Measurements from ENCODE around the gene CEP85L.

Gene CEP85L
- 181 to 207 (median 181) reads per million in 3 donors for total RNA-seq

DNA sequence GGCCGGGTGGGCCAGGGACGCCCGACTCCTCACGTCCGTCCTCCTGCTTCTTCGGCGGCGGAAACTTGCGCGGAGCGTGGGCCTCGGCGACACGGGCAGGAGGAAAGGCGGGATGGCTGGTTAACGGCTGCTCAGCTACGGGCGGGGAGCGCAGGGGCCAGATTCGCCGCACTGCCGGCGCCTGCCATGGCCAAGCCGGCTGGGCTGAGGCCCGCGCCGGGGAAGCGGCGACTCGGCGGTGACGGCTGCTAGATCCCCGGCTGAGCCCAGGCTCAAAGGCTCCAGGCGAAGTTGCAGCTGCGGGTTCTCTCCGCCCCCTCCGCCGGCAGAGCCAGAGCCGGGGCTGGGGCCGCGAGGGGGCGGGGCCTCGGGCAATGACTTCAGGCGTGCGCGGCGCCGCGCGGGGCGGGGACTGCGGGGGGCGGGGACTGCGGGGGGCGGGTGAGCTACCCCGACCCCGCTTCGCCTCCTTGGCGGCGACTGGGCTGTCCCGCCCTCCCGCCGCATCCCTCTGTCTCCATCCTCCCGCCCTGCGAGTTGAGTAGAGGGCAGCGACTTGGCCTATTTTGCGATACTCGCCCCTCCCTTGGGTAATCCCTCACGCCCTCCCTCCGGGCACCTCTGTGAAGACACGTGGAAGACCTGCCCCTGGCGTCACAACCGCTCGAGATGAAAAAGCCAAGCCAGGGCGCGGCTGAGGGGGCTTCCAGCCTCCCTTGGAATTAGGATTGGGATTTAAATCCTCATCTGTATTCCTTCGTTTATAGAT is at the start of gene CEP85L:
Gene CEP85L, minus strand, starts transcription at position 310 of the 769 bp plus-strand sequence. CDS start 322 bp downstream, outside the sequence.
- Histone ChIP-seq H3K27ac (ENCODE audit: insufficient read depth, low read length, poor library complexity, severe bottlenecking) (peak within 1 kb of the TSS; percentile 93), H3K27me3 (replicated peaks; ENCODE audit: control insufficient read depth, insufficient read depth, low read length, poor library complexity, severe bottlenecking) (no peaks in the 10 kb centered on the region), H3K4me3 (ENCODE audit: insufficient read depth, low read depth, low read length, poor library complexity, severe bottlenecking) (peak within 1 kb of the TSS; percentile 93), H3K36me3 (ENCODE audit: control insufficient read depth, insufficient read depth, low read length) (peaks cover 3% of the 10 kb centered on the region), H3K9me3 (ENCODE audit: control insufficient read depth, low read length) (no peaks in the 10 kb centered on the region), H3K4me1 (ENCODE audit: control insufficient read depth, insufficient read depth, low read length, poor library complexity, severe bottlenecking) (peaks cover 15% of the 10 kb centered on the region)
- peak; percentile 84 to 86 (median 85) for DNase-seq

DNA sequence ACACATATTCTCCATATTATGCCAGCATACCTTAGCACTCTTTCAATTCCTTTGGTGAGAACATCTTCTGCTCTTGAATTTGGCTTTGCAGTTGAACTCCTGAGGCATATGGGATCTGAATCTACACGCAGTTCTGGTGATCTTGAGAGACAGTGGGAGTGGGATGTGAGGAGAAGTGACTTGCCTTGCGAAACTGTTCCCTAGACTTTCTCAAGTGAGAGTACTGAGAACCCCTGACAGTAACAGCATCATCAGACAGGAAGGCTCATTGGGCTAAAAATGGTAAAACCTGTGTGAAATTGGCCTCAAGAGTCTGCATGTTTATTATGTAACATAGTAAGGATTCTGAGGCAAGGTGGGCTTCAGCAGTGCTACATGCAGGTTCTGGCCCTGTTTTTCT is 49.1 kb upstream of the CEP85L start:
- no peak for DNase-seq
- peaks cover 11% of the 10 kb centered on the region for H3K36me3 ChIP-seq (ENCODE audit: control insufficient read depth, insufficient read depth, low read length)
- H3K4me1 ChIP-seq (ENCODE audit: control insufficient read depth, insufficient read depth, low read length, poor library complexity, severe bottlenecking): peaks cover 15% of the 10 kb centered on the region
- H3K4me3 ChIP-seq (ENCODE audit: insufficient read depth, low read depth, low read length, poor library complexity, severe bottlenecking): no peak overlapping the region
- no peaks in the 10 kb centered on the region for H3K27me3 ChIP-seq (replicated peaks; ENCODE audit: control insufficient read depth, insufficient read depth, low read length, poor library complexity, severe bottlenecking)
- no peaks in the 10 kb centered on the region for H3K9me3 ChIP-seq (ENCODE audit: control insufficient read depth, low read length)
- no peak overlapping the region for H3K27ac ChIP-seq (ENCODE audit: insufficient read depth, low read length, poor library complexity, severe bottlenecking)

- H3K36me3 ChIP-seq (ENCODE audit: control insufficient read depth, insufficient read depth, low read length): peaks cover 11% of the 10 kb centered on the region
- no peak overlapping the region for H3K4me3 ChIP-seq (ENCODE audit: insufficient read depth, low read depth, low read length, poor library complexity, severe bottlenecking)
- no peak overlapping the region for H3K27ac ChIP-seq (ENCODE audit: insufficient read depth, low read length, poor library complexity, severe bottlenecking)
- H3K9me3 ChIP-seq (ENCODE audit: control insufficient read depth, low read length): no peaks in the 10 kb centered on the region
- H3K4me1 ChIP-seq (ENCODE audit: control insufficient read depth, insufficient read depth, low read length, poor library complexity, severe bottlenecking): peaks cover 4% of the 10 kb centered on the region
- no peak for DNase-seq
- no peaks in the 10 kb centered on the region for H3K27me3 ChIP-seq (replicated peaks; ENCODE audit: control insufficient read depth, insufficient read depth, low read length, poor library complexity, severe bottlenecking)
Observed at GRCh38 chr6:118697554-118697953, 46.2 kb upstream of the CEP85L start.

GRCh38 chr6:118696271-118696670 is 44.9 kb upstream of the CEP85L start:
- H3K4me3 ChIP-seq (ENCODE audit: insufficient read depth, low read depth, low read length, poor library complexity, severe bottlenecking): no peak overlapping the region
- no peaks in the 10 kb centered on the region for H3K9me3 ChIP-seq (ENCODE audit: control insufficient read depth, low read length)
- H3K4me1 ChIP-seq (ENCODE audit: control insufficient read depth, insufficient read depth, low read length, poor library complexity, severe bottlenecking): peaks cover 4% of the 10 kb centered on the region
- peaks cover 11% of the 10 kb centered on the region for H3K36me3 ChIP-seq (ENCODE audit: control insufficient read depth, insufficient read depth, low read length)
- no peaks in the 10 kb centered on the region for H3K27me3 ChIP-seq (replicated peaks; ENCODE audit: control insufficient read depth, insufficient read depth, low read length, poor library complexity, severe bottlenecking)
- no peak overlapping the region for H3K27ac ChIP-seq (ENCODE audit: insufficient read depth, low read length, poor library complexity, severe bottlenecking)
- DNase-seq: no peak

DNA sequence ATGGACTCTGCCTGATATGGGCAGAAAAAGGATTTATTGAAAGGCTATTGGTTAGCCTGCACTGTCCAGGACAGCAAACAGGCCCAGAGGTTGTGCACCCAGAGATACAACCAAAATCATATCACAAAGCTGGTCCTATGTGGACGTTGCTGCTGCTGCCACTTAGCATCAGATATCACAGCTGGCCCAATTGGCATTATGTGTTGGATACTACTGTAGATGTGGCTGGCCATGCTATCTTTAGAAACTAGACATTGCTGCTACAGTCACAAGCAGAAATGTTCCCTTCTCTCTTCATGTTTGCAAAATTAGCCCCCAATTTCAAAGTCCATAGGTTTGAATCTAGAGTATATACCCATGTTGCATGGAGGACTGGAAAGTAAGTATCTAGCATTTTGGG is 42.2 kb upstream of the CEP85L start:
- no peaks in the 10 kb centered on the region for H3K9me3 ChIP-seq (ENCODE audit: control insufficient read depth, low read length)
- H3K4me3 ChIP-seq (ENCODE audit: insufficient read depth, low read depth, low read length, poor library complexity, severe bottlenecking): no peak overlapping the region
- no peaks in the 10 kb centered on the region for H3K27me3 ChIP-seq (replicated peaks; ENCODE audit: control insufficient read depth, insufficient read depth, low read length, poor library complexity, severe bottlenecking)
- H3K4me1 ChIP-seq (ENCODE audit: control insufficient read depth, insufficient read depth, low read length, poor library complexity, severe bottlenecking): peaks cover 4% of the 10 kb centered on the region
- H3K36me3 ChIP-seq (ENCODE audit: control insufficient read depth, insufficient read depth, low read length): no peaks in the 10 kb centered on the region
- no peak overlapping the region for H3K27ac ChIP-seq (ENCODE audit: insufficient read depth, low read length, poor library complexity, severe bottlenecking)
- no peak for DNase-seq

GRCh38 chr6:118685823-118686449 is 34.5 kb upstream of the CEP85L start:
- Histone ChIP-seq H3K27me3 (replicated peaks; ENCODE audit: control insufficient read depth, insufficient read depth, low read length, poor library complexity, severe bottlenecking) (no peaks in the 10 kb centered on the region), H3K36me3 (ENCODE audit: control insufficient read depth, insufficient read depth, low read length) (no peaks in the 10 kb centered on the region), H3K4me3 (ENCODE audit: insufficient read depth, low read depth, low read length, poor library complexity, severe bottlenecking) (no peak overlapping the region), H3K4me1 (ENCODE audit: control insufficient read depth, insufficient read depth, low read length, poor library complexity, severe bottlenecking) (peaks cover 10% of the 10 kb centered on the region), H3K9me3 (ENCODE audit: control insufficient read depth, low read length) (no peaks in the 10 kb centered on the region), H3K27ac (ENCODE audit: insufficient read depth, low read length, poor library complexity, severe bottlenecking) (no peak overlapping the region)
- DNase-seq: no peak

- Histone ChIP-seq H3K27ac (ENCODE audit: insufficient read depth, low read length, poor library complexity, severe bottlenecking) (no peak overlapping the region), H3K27me3 (replicated peaks; ENCODE audit: control insufficient read depth, insufficient read depth, low read length, poor library complexity, severe bottlenecking) (no peaks in the 10 kb centered on the region), H3K9me3 (ENCODE audit: control insufficient read depth, low read length) (no peaks in the 10 kb centered on the region), H3K4me1 (ENCODE audit: control insufficient read depth, insufficient read depth, low read length, poor library complexity, severe bottlenecking) (peaks cover 10% of the 10 kb centered on the region), H3K36me3 (ENCODE audit: control insufficient read depth, insufficient read depth, low read length) (no peaks in the 10 kb centered on the region), H3K4me3 (ENCODE audit: insufficient read depth, low read depth, low read length, poor library complexity, severe bottlenecking) (no peak overlapping the region)
- no peak for DNase-seq
Observed at GRCh38 chr6:118683881-118684872, 32.8 kb upstream of the CEP85L start.

DNA sequence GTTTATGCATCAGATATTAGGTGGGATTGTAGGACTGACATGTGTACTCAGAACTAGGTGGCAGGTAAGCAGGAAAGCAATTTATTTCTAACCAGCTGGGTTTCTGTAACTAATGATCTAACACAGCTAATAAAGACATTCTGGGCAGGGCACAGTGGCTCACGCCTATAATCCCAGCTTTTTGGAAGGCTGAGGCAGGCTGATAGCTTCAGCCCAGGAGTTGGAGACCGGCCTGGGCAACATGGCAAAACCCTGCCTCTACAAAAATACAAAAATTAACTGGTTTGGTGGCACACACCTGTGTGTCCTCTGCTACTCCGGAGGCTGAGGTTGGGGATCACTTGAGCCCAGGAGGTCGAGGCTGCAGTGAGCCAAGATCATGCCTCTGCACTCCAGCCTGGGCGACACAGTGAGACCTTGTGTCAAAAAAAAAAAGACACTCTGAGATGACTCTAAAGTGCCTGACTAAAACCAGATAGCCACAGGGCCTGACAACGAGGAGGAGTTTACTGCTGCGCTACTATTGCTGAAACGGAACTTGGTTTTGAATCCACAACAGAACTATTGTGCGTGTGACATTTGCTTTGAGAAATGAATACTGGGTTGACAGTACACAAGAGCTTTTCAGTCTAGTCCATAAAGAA is 29.2 kb upstream of the CEP85L start:
- peaks cover 10% of the 10 kb centered on the region for H3K4me1 ChIP-seq (ENCODE audit: control insufficient read depth, insufficient read depth, low read length, poor library complexity, severe bottlenecking)
- no peaks in the 10 kb centered on the region for H3K27me3 ChIP-seq (replicated peaks; ENCODE audit: control insufficient read depth, insufficient read depth, low read length, poor library complexity, severe bottlenecking)
- no peaks in the 10 kb centered on the region for H3K9me3 ChIP-seq (ENCODE audit: control insufficient read depth, low read length)
- H3K27ac ChIP-seq (ENCODE audit: insufficient read depth, low read length, poor library complexity, severe bottlenecking): no peak overlapping the region
- no peak overlapping the region for H3K4me3 ChIP-seq (ENCODE audit: insufficient read depth, low read depth, low read length, poor library complexity, severe bottlenecking)
- no peak for DNase-seq
- H3K36me3 ChIP-seq (ENCODE audit: control insufficient read depth, insufficient read depth, low read length): no peaks in the 10 kb centered on the region

DNA sequence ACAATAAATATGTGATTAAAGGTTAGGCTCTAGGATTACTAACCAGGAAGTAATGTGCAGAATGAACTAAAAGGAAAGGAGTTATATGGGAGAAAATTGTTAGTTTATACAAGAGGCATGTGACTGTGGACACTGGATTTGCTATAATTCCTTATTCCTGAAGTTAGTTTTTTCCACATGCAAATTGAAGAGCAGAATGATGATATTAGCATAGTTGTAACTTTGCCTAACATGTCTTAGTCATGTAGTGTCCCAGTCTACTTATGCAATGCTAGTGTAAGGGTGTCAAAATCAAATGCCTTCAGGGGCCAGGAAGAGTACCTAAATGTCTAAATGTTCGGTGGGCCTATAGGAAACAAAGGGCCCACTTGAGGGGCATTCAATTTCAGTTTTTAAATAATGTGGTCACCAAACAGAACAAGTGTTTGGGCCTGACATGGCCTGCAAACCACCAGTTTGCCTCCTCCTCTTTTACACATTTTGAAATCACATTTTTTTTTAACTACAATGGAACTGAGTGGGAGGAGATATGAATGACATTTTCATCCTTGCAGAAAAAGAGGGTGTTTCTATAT is 28.0 kb upstream of the CEP85L start:
- DNase-seq: no peak
- Histone ChIP-seq H3K9me3 (ENCODE audit: control insufficient read depth, low read length) (no peaks in the 10 kb centered on the region), H3K4me3 (ENCODE audit: insufficient read depth, low read depth, low read length, poor library complexity, severe bottlenecking) (no peak overlapping the region), H3K27me3 (replicated peaks; ENCODE audit: control insufficient read depth, insufficient read depth, low read length, poor library complexity, severe bottlenecking) (no peaks in the 10 kb centered on the region), H3K36me3 (ENCODE audit: control insufficient read depth, insufficient read depth, low read length) (no peaks in the 10 kb centered on the region), H3K4me1 (ENCODE audit: control insufficient read depth, insufficient read depth, low read length, poor library complexity, severe bottlenecking) (peaks cover 8% of the 10 kb centered on the region), H3K27ac (ENCODE audit: insufficient read depth, low read length, poor library complexity, severe bottlenecking) (no peak overlapping the region)
